GM12875 (cell line): ENCODE data around the gene FKBP10.
A peak's percentile ranks its signal among the peaks of the same experiment; 100 is the strongest.

Experiments used
- H3K4me3 ChIP-seq: one replicate; pipeline ENCODE4 v1.5.1; 2011; ENCODE audit warnings: low read depth, low read length, control low read depth
- CTCF ChIP-seq: IDR thresholded peaks from 2 replicates; pipeline ENCODE4 v1.5.1; 2011; ENCODE audit warnings: low read depth, mild to moderate bottlenecking, control low read depth, inconsistent platforms, low read length, moderate library complexity, borderline replicate concordance; ENCODE audit not compliant: insufficient read depth

The FKBP10 gene

GRCh38 chr17:41812381-41813151 is at the start of gene FKBP10:
TSS of gene FKBP10 (plus strand) at chr17:41813004. CDS start at chr17:41813035, 31 bp downstream.
- TF ChIP-seq CTCF, result no peak
- H3K4me3 ChIP-seq, result peak within 1 kb of the TSS; percentile 53

DNA sequence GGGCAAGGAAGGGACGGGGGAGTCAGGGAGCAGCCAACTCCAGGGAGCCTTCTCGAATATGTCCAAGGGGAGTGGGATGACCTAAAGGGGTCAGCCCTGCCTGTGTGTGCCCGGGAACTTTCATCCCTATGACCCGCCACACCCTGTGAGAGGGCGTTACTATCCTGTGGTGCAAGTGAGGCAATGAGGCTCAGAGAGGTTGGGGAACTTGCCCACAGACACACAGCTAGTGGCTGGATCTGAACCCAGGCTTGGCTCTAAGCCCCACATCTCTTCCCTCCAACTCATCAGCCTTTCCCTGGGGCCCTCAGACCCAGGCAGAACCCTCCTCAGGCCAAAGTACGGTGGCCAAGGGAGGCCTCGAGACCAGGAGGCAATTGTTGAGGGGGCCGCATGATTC is 49.5 kb upstream of the FKBP10 start:
- TF ChIP-seq CTCF, result no peak
- no peak overlapping the region for H3K4me3 ChIP-seq

GRCh38 chr17:41766135-41766534 is 46.7 kb upstream of the FKBP10 start:
- no peak for TF ChIP-seq CTCF
- H3K4me3 ChIP-seq, result no peak overlapping the region

- TF ChIP-seq CTCF, result no peak
- H3K4me3 ChIP-seq, result no peak overlapping the region
These were observed 45.3 kb upstream of the FKBP10 start for GRCh38 chr17:41767324-41768042.

DNA sequence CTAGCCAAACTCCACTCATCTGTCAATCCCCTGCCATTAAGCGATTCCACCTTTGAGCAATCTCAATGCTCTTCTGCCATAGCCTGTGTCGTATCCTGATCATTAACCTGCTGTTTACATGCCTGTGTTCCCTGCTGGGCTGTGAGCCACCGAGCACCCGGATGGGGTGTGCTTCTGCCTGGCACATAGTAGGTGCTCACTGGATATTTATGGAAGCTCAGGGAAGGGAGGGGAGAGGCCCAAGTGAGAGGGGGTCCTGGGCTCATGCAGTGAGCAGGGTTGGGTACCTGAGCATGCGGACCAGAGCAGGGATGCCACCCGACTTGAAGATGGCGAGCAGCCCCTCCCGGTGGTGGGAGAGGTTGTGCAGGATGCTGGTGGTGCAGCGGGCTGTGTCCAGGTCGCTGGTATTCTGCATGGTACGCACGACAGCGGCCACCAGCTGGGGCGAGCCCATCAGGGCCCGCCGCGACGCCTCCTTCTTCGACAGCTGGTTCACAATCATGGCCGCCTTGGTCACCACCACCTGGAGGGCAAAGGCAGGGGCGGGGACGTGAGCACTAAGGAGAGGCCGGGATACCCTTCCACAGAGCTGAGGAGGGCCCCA is 44.0 kb upstream of the FKBP10 start:
- TF ChIP-seq CTCF, result no peak
- no peak overlapping the region for H3K4me3 ChIP-seq

DNA sequence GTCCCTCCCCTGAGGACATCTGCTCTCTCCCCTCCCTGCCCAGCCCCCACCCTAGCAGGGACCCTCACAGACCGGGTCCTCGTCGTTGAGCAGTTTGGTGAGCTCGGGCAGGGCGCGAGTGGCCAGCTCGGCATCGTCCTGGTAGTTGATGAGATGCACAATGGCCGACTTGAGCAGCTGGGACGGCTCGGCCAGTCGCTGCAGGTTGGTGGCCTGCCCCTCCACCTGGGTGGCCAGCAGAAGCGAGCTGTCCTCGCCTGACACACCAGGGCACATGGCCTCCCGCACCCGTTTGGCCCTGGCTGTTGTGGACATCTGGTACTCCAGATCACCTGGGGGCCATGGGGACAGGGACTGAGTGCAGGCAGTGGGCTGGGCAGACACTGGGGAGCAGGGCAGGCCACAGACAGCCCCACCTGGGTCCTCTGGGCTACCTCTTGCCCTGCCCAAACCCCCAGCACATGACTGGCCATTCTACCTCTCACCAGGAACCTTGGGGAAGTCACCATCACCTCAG is 43.4 kb upstream of the FKBP10 start:
- H3K4me3 ChIP-seq, result no peak overlapping the region
- TF ChIP-seq CTCF, result no peak

DNA sequence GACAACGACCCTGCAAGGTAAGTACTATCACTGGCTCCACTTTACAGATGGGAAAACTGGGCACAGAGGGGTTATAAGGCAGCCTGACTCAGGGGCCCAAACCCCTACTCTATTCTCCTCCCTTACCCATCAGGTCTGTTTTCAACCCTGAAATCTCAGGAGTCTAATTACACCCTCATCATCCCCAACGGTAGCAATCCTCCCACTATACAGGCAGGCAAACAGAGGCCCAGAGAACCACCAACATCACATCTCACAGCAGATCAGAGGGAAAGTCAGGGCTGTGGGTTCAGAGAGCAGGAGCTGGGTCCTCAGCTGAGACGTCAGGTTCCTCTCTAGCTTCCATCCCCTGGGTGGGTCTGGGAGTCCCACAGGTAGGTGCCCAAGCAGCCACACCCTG is 42.8 kb upstream of the FKBP10 start:
- H3K4me3 ChIP-seq, result no peak overlapping the region
- TF ChIP-seq CTCF, result no peak
